HepG2 (cell line): ENCODE data around the gene JUND. TPM values are rescaled to one million over a fixed set of nuclear protein-coding genes. Genes with fewer than 3 reads are reported as not detected.

Experiments
- DNMT1 ChIP-seq: sonication (generic); formaldehyde crosslinking; IDR thresholded peaks from 2 replicates; pipeline ENCODE4 v1.5.1; 2020; ENCODE audit warnings: mild to moderate bottlenecking, missing genetic modification reagents
- ETV5 ChIP-seq: IDR thresholded peaks from 2 replicates; pipeline ENCODE4 v1.6.1; 2018; ENCODE audit warnings: missing biosample characterization, missing genetic modification reagents, inconsistent platforms, borderline replicate concordance
- GPN1 ChIP-seq: sonication (generic); formaldehyde crosslinking; IDR thresholded peaks from 2 replicates; pipeline ENCODE4 v1.5.1; 2020; ENCODE audit warnings: missing genetic modification reagents, borderline replicate concordance
- HOXA5 ChIP-seq: sonication (generic); formaldehyde crosslinking; IDR thresholded peaks from 2 replicates; pipeline ENCODE4 v1.4.0; 2020; ENCODE audit warnings: missing genetic modification reagents
- KLF16 ChIP-seq, 2 experiments: sonication (generic) in 1 of 2; formaldehyde crosslinking in 1 of 2; IDR thresholded peaks; 2 replicates each; pipeline versions ENCODE4 v1.6.1 to v1.8.0; 2016 to 2023; ENCODE audit warnings: missing genetic modification reagents in 2 of 2, missing compliant biosample characterization in 1 of 2
- MTF1 ChIP-seq: sonication (generic); formaldehyde crosslinking; IDR thresholded peaks from 2 replicates; pipeline ENCODE4 v1.5.0; 2020; ENCODE audit warnings: missing genetic modification reagents
- PHB2 ChIP-seq: fragments of 450-650 bp; IDR thresholded peaks from 2 replicates; pipeline ENCODE4 v1.6.1; 2018; ENCODE audit not compliant: partially characterized antibody
- PTBP1 ChIP-seq: fragments of 200-400 bp; formaldehyde crosslinking; IDR thresholded peaks from 2 replicates; pipeline ENCODE4 v1.6.1; 2018; ENCODE audit warnings: low read length, low read depth; ENCODE audit not compliant: poor library complexity, severe bottlenecking
- RXRB ChIP-seq: IDR thresholded peaks from 2 replicates; pipeline ENCODE4 v1.6.1; 2016; ENCODE audit warnings: borderline replicate concordance, missing genetic modification reagents, missing compliant biosample characterization
- ZNF225 ChIP-seq: sonication (generic); formaldehyde crosslinking; IDR thresholded peaks from 2 replicates; pipeline ENCODE4 v1.4.0; 2020; ENCODE audit warnings: mild to moderate bottlenecking, missing genetic modification reagents
- ZNF232 ChIP-seq: sonication (generic); formaldehyde crosslinking; IDR thresholded peaks from 2 replicates; pipeline ENCODE4 v1.4.0; 2020; ENCODE audit warnings: missing genetic modification reagents, borderline replicate concordance
- ZNF563 ChIP-seq: sonication (generic); formaldehyde crosslinking; IDR thresholded peaks from 2 replicates; pipeline ENCODE4 v1.8.0; 2022; ENCODE audit warnings: mild to moderate bottlenecking, moderate library complexity, missing genetic modification reagents
- ZNF589 ChIP-seq: sonication (generic); formaldehyde crosslinking; conservative IDR thresholded peaks from 2 replicates; pipeline ENCODE4 v1.8.0; 2022; ENCODE audit warnings: mild to moderate bottlenecking, moderate library complexity, missing genetic modification reagents
- polyA plus RNA-seq, 8 experiments: library from polyadenylated mRNA; depleted of rRNA in 3 of 8; stranded (reverse) in 7 of 8; unstranded in 1 of 8; fragments of >200 nt; fragmentation: Illumina TruSeq in 4 of 8; extraction: Trizol in 4 of 8; gene quantifications; 2 replicates each; pipeline versions ENCODE4 v1.2.1 to v1.2.3, GENCODE V29; 2011 to 2016; ENCODE audit warnings: low read depth in 4 of 8, missing spikeins in 1 of 8, mixed read lengths in 1 of 8; ENCODE audit not compliant: insufficient read depth in 1 of 8
- total RNA-seq, 5 experiments: library from RNA; depleted of rRNA; stranded (reverse); fragments of >200 nt; fragmentation: Illumina TruSeq; extraction: Trizol; gene quantifications; 2 replicates each; pipeline ENCODE4 v1.2.3, GENCODE V29; 2016; ENCODE audit warnings: low read depth in 1 of 5
- TF ChIP-seq, protein P1 (sequence below): sonication (generic); formaldehyde crosslinking; IDR thresholded peaks from 2 replicates; pipeline ENCODE4 v1.8.1; 2023; ENCODE audit warnings: mild to moderate bottlenecking, inconsistent platforms, moderate library complexity, missing genetic modification reagents, borderline replicate concordance
- TF ChIP-seq, protein P2 (sequence below): sonication (generic); formaldehyde crosslinking; IDR thresholded peaks from one replicate; pipeline ENCODE4 v1.5.1; 2020; ENCODE audit warnings: mild to moderate bottlenecking, missing genetic modification reagents; ENCODE audit errors: not compliant biosample characterization
- TF ChIP-seq, protein P3 (sequence below): sonication (generic); formaldehyde crosslinking; IDR thresholded peaks from 2 replicates; pipeline ENCODE4 v1.4.0; 2020; ENCODE audit warnings: low read depth, missing genetic modification reagents

Gene JUND
- total and polyA plus RNA-seq, 2 of the 13 experiments (the other 11 are each of a cell fraction or from before 2014, with no cell fraction given), result 41.2 to 59.8 TPM

DNA sequence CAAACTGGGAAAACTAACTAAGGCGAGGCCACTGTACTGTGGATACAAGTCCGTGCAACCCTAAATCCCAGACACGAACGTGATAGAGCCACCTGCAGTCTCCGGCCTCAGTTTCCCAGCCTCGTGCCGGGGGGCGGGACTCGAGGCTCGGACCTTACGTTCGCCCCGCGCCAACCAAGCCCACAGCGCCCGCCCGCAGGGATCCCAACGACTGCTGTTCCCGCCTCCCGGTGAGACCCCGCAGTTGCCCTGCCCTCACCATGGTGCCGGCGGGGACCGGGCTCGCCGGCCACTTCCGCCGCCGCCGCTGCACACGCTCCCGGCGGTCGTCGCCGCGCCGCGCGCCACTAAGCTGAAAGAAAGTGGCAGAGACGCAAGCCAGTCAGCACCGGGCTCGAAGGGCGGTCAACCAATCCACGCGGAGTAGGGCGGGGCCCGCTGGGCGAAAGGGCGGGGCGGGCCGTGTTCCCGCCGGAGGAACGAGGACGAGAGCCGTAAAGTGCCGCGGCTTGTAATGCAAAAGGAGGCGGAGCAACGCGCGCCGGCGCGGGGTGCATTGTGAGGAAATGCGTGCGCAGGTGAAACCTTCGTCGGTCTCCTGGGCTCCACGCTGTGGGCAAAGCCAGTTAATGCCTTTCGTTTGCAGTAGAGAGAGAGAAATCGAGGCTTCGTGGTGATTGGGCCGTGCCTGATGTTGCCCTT is 41.5 kb upstream of the JUND start, which contains the start of gene LSM4 (continued):
- TF ChIP-seq ZNF563 (CRISPR knock-in tag) (peak; percentile 88), ETV5 (peak; percentile 53), DNMT1 (0 out of 2 replicates have a peak, but pooled peaks have one; percentile 61), PHB2 (no peak), ZNF589 (CRISPR knock-in tag) (no peak), RXRB (CRISPR knock-in tag) (0 out of 2 replicates have a peak, but pooled peaks have one; percentile 32), MTF1 (CRISPR knock-in tag) (peak; percentile 98), GPN1 (CRISPR knock-in tag) (no peak), ZNF232 (CRISPR knock-in tag) (peak; percentile 43; the same call in 1 of the 2 replicates), PTBP1 (no peak), HOXA5 (CRISPR knock-in tag) (0 out of 2 replicates have a peak, but pooled peaks have one; percentile 76), ZNF225 (CRISPR knock-in tag) (no peak), KLF16 (CRISPR knock-in tag; IDR thresholded peaks at IDR 0.05) (peak in 1 of 2 experiments; percentile 37; a peak in 1 of 4 replicates)
- TF ChIP-seq, protein P1, sequence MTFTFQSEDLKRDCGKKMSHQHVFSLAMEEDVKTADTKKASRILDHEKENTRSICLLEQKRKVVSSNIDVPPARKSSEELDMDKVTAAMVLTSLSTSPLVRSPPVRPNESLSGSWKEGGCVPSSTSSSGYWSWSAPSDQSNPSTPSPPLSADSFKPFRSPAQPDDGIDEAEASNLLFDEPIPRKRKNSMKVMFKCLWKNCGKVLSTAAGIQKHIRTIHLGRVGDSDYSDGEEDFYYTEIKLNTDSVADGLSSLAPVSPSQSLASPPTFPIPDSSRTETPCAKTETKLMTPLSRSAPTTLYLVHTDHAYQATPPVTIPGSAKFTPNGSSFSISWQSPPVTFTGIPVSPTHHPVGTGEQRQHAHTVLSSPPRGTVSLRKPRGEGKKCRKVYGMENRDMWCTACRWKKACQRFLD (CRISPR knock-in tag), result no peak
- TF ChIP-seq, protein P2, sequence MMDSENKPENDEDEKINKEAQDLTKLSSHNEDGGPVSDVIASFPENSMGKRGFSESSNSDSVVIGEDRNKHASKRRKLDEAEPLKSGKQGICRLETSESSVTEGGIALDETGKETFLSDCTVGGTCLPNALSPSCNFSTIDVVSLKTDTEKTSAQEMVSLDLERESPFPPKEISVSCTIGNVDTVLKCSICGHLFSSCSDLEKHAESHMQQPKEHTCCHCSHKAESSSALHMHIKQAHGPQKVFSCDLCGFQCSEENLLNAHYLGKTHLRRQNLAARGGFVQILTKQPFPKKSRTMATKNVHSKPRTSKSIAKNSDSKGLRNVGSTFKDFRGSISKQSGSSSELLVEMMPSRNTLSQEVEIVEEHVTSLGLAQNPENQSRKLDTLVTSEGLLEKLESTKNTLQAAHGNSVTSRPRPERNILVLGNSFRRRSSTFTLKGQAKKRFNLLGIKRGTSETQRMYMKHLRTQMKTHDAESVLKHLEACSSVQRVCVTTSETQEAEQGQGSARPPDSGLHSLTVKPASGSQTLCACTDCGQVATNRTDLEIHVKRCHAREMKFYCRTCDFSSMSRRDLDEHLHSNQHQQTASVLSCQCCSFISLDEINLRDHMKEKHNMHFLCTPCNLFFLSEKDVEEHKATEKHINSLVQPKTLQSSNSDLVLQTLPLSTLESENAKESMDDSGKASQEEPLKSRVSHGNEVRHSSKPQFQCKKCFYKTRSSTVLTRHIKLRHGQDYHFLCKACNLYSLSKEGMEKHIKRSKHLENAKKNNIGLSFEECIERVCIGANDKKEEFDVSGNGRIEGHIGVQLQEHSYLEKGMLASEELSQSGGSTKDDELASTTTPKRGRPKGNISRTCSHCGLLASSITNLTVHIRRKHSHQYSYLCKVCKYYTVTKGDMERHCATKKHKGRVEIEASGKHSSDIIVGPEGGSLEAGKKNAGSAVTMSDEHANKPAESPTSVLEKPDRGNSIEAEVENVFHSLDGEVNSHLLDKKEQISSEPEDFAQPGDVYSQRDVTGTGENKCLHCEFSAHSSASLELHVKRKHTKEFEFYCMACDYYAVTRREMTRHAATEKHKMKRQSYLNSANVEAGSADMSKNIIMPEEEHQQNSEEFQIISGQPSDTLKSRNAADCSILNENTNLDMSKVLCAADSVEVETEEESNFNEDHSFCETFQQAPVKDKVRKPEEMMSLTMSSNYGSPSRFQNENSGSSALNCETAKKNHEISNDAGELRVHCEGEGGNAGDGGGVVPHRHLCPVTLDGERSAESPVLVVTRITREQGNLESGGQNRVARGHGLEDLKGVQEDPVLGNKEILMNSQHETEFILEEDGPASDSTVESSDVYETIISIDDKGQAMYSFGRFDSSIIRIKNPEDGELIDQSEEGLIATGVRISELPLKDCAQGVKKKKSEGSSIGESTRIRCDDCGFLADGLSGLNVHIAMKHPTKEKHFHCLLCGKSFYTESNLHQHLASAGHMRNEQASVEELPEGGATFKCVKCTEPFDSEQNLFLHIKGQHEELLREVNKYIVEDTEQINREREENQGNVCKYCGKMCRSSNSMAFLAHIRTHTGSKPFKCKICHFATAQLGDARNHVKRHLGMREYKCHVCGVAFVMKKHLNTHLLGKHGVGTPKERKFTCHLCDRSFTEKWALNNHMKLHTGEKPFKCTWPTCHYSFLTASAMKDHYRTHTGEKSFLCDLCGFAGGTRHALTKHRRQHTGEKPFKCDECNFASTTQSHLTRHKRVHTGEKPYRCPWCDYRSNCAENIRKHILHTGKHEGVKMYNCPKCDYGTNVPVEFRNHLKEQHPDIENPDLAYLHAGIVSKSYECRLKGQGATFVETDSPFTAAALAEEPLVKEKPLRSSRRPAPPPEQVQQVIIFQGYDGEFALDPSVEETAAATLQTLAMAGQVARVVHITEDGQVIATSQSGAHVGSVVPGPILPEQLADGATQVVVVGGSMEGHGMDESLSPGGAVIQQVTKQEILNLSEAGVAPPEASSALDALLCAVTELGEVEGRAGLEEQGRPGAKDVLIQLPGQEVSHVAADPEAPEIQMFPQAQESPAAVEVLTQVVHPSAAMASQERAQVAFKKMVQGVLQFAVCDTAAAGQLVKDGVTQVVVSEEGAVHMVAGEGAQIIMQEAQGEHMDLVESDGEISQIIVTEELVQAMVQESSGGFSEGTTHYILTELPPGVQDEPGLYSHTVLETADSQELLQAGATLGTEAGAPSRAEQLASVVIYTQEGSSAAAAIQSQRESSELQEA (CRISPR knock-in tag), result no peak
- TF ChIP-seq, protein P3, sequence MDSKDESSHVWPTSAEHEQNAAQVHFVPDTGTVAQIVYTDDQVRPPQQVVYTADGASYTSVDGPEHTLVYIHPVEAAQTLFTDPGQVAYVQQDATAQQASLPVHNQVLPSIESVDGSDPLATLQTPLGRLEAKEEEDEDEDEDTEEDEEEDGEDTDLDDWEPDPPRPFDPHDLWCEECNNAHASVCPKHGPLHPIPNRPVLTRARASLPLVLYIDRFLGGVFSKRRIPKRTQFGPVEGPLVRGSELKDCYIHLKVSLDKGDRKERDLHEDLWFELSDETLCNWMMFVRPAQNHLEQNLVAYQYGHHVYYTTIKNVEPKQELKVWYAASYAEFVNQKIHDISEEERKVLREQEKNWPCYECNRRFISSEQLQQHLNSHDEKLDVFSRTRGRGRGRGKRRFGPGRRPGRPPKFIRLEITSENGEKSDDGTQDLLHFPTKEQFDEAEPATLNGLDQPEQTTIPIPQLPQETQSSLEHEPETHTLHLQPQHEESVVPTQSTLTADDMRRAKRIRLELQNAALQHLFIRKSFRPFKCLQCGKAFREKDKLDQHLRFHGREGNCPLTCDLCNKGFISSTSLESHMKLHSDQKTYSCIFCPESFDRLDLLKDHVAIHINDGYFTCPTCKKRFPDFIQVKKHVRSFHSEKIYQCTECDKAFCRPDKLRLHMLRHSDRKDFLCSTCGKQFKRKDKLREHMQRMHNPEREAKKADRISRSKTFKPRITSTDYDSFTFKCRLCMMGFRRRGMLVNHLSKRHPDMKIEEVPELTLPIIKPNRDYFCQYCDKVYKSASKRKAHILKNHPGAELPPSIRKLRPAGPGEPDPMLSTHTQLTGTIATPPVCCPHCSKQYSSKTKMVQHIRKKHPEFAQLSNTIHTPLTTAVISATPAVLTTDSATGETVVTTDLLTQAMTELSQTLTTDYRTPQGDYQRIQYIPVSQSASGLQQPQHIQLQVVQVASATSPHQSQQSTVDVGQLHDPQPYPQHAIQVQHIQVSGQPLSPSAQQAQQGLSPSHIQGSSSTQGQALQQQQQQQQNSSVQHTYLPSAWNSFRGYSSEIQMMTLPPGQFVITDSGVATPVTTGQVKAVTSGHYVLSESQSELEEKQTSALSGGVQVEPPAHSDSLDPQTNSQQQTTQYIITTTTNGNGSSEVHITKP (CRISPR knock-in tag), result no peak
